Measurements from ENCODE around the gene GGCX.
"Not testable (repeated sequence)": the region's sequence is repeated elsewhere in the genome, so short reads cannot be mapped to it uniquely, and the experiment has no call there.

Gene GGCX

GRCh38 chr2:85561280-85562212, at the start of gene GGCX:
Gene GGCX (minus strand): TSS chr2:85561493. CDS start chr2:85561428, 65 bp downstream.
- DNase-seq (ENCODE audit: low spot score), result peak; percentile 95

DNA sequence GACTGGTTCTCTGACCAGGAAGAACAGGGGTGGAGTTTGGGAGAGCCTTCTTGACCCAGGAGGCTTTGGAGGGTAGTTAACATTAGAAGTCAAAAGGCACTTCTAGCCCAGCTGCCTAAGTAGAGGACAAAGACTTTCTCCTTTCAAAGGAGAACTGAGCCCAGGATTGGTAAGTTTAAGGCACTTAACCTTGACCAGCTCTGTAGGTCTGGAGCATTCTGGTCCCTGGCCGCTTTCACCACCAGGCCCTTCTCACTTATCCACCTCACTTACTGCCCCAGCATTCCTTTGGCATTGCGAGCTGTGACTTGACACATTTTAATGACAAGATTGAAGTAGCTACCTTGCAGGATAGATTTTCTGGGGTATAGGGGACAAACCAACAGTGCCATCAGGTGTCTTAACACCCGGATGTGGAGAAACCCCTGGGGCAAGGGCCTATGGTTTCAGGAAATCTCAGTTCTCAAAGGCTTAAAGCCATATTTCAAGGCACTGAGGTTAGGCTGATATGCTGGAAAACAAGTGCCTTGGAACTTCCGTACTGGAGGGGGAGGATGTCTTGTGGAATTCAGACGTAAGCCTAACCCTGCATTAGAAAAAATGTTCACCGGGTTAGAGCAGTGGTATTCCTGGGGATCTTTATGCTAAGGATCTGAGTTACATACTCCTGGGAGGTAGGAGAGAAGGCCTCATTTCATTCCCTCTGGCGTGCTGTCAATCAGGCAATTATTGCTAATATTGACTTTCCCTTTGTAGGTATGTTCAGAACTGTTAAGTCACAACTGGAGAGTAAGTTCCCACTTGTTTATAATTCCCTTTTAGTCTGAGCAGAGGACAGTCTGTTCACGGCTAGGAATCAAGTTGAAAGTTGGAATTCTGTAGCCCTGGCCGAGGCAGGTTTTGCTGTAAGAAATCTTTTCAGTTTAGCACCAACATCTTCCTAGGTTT, 46.2 kb upstream of the GGCX start:
- DNase-seq (ENCODE audit: low spot score), result no peak

DNA sequence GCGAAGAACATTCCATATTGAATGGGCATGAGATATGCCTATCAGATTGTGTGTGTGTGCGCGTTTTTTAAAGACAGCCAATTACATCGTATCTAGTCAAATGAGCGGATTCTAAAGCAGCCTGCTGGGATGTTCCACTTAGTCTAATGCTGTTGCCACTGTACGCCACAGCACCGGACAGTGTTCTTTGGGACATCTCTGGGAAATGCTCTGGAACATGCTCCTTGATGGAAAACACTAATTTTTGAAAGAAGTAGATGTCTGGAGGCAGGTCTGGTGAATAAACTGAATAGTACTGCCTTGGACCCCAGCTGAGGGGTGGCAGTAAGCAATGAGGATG, 44.8 kb upstream of the GGCX start:
- DNase-seq (ENCODE audit: low spot score), result no peak

DNA sequence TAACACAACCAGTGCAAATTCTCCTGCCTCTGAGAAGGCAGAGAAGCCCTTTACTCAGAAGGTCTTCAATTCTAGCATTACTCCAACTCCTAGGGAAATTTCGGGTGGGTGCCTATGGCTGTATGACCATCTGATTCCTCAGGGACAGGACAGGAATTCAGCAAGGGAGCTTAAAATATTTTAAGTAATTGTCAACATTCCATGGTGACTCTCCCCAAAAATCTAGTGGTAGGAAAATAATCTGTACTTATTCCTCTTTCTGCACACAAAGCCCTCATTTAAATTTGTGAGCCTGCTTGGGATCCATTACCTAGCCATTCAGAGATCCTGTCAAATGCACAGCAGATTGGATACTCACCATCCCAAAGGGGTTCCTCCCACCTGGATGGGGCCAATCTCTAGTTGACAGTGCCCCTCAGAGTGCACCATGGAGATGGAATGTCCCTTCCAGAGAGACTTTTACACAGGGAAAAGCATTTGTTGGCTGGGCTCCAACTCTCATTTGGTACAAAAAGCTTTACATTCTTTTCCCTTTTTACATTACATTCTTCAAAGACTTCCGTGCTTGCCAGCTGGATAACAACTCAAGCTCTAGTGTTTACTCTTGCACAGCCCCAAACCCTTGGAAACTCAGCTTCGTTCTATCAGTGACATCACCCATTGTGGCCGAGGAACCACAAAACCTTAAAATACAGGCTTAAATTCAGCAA, 44.3 kb upstream of the GGCX start:
- no peak for DNase-seq (ENCODE audit: low spot score)

GRCh38 chr2:85604568-85605339, 43.5 kb upstream of the GGCX start:
- no peak for DNase-seq (ENCODE audit: low spot score)

DNA sequence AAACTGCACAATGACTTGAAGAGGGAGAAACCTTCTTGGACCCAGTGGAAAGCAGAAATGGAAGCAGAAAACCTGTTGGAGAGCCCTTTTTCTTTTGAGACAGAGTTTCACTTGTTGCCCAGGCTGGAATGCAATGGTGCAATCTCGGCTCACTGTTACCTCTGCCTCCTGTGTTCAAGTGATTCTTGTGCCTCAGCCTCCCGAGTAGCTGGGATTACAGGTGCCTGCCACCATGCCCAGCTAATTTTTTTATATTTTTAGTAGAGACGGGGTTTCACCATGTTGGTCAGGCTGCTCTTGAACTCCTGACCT, 42.8 kb upstream of the GGCX start:
- DNase-seq (ENCODE audit: low spot score), result not testable (repeated sequence)

DNA sequence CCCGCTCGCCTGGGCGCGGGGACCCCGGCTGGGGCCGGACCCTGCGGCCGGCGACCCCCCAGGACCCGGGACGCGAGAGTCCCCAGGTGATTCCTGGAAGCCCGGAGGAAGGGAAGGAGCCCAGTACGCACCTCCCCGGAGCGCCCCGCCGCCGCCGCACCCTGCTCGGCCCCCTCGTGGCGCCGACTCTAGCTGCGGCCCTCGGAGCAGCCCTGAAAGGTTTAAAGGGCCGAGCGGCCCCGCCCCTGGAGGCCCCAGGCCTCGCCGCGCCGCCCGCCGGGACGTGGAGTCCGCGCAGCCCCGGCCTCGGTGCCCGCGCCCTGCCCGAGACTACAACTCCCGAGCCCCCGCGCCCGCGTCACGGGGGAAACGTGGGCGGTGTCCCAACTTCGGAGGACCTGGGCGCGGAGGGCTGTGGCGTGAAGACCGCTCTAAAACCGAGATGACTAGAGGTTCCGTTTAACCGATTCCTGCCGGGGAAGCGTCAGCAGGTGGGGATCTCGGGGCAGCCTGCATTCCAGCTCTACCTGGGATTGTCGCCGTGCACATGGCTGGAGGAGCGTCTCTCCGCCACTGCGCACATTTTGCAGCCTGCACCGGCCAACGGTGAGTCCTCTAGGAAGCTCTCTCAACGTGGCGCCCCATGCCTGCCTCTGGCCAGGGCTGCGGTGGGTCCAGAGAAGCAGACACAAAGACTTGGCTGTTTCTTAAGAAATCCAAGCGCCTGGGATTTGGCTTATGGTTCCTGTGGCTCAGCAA, 41.4 kb upstream of the GGCX start, which contains the start of gene TMEM150A:
TMEM150A (minus strand) TSS at position 223 of the 759 bp plus-strand sequence. CDS start 750 bp downstream, outside the sequence.
- peak; percentile 94 for DNase-seq (ENCODE audit: low spot score)

- peak; percentile 74 for DNase-seq (ENCODE audit: low spot score)
These were observed 40.6 kb upstream of the GGCX start for GRCh38 chr2:85601771-85602475.

- no peak for DNase-seq (ENCODE audit: low spot score)
These were observed 39.9 kb upstream of the GGCX start for GRCh38 chr2:85600951-85601770.

- DNase-seq (ENCODE audit: low spot score), result no peak
These were observed 38.9 kb upstream of the GGCX start for GRCh38 chr2:85600235-85600575.

DNA sequence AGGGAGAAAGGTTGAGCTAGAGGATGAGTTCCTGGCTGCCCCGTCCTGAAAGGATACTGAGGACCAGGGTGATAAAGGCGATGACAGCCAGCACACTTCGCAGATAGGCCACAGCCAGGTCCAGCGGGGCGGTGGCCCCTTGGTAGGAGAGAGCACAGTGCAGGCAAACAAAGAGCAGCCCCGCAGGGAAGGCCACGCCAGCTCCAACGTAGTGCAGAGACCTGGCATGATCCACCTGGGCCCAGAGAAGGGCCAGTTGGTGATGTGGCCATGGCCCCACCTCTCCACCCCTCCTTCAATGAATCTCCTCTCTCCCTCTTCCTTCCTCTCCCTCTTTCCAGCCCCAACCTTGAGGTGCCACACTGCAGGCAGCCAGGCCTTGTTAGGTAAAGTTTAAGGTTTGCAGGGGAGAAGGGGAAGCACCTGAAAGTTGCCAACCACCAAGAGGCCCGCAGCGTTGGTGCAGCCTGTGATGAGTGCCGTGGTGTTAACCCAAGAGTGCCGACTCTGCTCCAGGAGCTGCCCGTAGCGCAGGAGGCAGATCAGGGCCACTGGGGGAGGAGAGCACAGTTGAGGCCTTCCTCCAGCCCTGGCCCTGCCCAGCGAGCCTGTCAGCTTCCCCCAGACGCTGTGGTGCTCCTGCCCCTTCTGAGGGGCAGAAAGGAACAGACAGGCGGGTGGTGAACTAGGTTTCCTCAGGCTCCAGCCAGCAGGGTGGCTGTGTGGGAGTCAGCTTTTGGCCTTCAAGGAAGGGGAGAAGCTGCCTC, 38.4 kb upstream of the GGCX start:
- no peak for DNase-seq (ENCODE audit: low spot score)

GRCh38 chr2:85598594-85599340, 37.5 kb upstream of the GGCX start:
- DNase-seq (ENCODE audit: low spot score), result no peak

GRCh38 chr2:85597241-85597640, 35.9 kb upstream of the GGCX start:
- no peak for DNase-seq (ENCODE audit: low spot score)

GRCh38 chr2:85596486-85597143, 35.3 kb upstream of the GGCX start:
- no peak for DNase-seq (ENCODE audit: low spot score)

DNA sequence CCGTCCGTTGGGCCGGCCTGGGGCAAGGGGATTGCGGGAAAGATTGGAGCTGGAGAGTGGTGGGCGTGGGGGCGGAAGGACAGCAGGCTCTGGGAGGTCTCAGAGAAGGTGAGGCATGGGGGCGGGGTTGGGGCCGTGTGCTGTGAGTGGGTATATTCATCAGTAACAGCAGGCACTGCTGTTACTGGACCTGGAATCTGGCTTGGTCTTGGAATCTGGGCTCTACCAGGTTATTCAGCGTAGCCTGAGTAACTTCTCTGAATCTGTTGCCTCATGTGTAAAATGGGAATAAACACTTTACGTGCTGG, 34.7 kb upstream of the GGCX start:
- DNase-seq (ENCODE audit: low spot score), result no peak

- DNase-seq (ENCODE audit: low spot score), result peak; percentile 99
These were observed 34.2 kb upstream of the GGCX start, which contains the start of gene RNF181 for GRCh38 chr2:85595301-85596025. Gene RNF181 (plus strand): TSS chr2:85595745. CDS start chr2:85595764, 19 bp downstream.

All from Ammon's horn (tissue), 1 donor.